ENCODE data around the gene EID2.

The EID2 gene

DNA sequence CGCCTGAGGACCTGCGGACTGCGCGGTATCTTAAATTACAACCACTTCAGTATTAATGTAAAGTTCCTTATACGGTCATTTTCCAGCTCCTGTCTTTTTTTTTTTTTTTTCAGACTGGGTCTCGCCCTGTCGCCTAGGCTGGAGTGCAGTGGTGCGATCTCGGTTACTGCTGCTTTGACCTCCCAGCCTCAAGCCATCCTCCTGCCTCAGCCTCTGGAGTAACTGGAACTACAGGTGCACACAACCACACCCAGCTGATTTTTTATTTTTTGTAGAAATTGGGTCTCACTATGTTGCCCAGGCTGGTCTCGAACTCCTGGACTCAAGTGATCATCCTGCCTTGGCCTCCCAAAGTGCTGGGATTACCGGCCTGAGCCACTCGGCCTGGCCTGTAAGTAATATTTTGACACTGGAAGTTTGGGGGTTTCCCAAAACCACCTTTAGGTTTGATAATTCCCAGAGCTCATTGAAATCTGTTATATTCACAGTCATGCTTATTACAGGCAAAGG is 6.9 kb downstream of the EID2 start:
- DNase-seq: no peak

DNA sequence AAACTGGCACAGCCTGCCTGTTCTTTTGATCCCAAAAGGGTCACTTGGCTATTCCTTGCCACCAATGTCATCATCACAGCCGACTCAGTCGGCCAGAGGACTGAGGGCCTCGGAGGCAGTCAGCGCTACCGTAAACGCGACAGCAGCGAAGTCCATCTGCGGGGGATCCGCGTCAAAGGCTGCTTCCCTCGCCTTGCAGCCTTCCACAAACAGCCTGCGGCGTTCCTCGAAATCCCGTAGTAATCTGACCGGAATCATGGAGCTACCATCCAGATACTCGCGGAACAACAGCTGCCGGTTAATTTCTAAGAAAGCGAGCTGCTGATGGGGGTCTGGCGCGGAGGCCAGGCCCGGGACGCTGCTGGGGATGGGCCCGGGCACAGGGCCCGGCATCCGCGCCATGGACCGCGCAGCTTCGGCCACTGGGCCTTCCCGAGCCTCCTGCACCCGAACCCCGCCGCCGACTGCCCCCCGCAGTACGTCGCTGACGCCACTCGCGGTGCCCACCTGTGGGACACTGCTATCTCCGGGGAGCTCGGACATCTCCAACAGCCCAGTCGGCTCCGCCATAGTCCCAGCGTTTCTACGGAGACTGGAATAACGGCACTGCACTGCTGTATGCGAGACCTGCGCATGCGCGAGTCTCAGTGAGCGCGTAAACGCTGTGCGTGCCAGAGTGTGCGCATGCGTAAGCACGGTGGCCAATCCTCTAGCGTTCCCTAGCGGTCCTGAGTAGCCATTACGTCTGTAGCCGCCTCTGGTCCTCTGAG is 7.5 kb downstream of the EID2 start, which contains the start of gene EID2B:
Gene EID2B, minus strand, starts transcription at position 620 of the 770 bp plus-strand sequence. Its CDS starts 50 bp downstream, at position 570.
- DNase-seq: peak; percentile 100

DNA sequence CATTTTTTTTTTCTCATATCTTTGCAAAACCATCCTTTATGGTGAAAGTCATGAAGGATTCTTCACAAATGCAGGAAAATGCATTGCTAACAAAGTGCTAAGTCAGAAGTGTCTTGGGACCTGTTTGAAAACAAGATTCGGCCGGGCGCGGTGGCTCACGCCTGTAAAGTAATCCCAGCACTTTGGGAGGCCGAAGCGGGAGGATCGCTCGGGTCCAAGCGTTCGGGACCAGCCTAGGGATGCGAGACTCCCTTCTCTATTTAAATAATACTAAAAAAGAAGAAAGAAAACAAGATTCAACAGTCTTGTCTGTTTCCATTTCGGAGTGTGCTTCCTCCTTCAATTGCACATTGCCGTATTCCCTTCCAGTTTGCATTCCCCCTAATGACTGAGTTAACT is 8.1 kb downstream of the EID2 start:
- no peak for DNase-seq

GRCh38 chr19:39525205-39525604 is 14.8 kb downstream of the EID2 start:
- DNase-seq: no peak

- no peak for DNase-seq
Observed at GRCh38 chr19:39524495-39524894, 15.5 kb downstream of the EID2 start.

DNA sequence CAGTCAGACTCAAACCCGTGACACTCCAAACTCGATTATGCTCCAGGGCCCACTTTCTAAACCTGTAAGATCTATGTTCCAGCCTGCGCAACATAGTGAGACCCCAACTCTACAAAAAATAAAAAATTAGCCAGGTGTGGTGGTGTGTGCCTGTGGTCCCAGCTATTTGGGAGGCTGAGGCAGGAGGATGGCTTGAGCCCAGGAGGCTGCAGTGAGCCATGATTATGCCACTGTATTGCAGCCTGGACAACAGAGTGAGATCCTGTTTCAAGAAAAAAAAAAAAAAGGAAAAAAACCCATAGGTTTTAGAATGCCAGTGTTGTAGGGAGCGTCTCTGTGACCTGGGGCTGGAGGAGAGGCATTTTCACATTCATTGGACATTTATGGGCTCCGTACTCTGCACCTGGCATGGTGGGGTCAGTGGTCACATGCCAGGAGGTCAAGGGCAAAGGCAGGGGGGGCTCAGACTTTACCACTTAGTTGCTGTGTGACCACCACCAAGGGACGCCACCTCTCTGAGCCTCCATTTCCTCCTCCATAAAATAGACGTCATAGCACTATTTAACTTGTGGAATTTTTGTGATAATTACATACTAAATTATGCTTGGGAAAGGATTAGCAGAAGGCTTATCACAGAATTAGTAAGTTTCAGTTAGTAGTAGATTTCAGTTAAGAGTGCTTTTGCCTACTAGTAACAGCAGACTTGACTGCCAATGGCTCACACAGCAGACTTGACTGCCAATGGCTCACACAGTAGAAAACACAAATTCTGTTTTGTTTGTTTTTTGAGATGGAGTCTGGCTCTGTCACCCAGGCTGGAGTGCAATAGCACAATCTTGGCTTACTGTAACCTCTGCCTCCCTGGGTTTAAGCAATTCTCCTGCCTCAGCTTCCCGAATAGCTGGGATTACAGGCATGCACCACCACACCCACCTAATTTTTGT is 19.1 kb downstream of the EID2 start:
- DNase-seq: no peak

- no peak for DNase-seq
Observed at GRCh38 chr19:39518975-39519374, 21.0 kb downstream of the EID2 start.

DNA sequence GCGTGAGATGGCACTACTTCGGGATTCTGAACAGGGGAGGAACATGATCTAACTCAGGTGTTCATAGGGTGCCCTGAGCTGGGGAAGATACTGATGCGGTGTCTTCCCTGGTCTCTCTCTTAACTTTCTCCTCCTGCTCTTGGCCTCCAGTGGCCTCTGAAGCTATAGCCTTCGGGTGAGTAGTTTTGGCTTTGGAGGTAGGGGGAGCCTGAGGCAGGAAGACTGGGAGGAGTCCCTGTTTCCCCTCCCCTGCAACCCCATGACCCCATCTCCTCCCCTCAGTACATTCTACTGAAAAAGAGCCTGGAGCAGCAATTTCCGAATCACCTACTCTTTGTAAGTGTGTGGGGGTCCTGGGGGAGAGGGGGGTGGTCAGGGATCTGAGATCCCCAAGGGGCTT is 21.5 kb downstream of the EID2 start:
- DNase-seq: no peak

- no peak for DNase-seq
Observed at GRCh38 chr19:39517432-39517831, 22.5 kb downstream of the EID2 start.

DNA sequence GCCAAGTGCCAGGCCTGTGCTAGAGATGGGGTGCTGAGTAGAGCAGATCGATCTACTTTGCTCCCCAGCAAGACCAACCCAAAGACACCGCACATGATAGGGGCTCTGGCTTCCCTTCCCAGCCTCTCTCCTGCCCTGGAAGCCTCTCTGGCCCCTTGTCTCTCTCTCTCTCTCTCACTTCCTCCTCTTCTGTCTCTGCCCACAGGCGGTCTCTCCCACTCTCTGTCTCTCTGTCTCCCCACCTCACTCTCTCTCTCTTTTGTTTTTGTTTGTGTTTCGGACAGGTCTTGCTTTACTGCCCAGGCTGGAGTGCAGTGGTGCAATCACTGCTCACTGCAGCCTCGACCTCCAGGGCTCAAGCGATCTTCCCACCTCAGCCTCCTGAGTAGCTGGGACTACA is 23.7 kb downstream of the EID2 start:
- DNase-seq: no peak

DNA sequence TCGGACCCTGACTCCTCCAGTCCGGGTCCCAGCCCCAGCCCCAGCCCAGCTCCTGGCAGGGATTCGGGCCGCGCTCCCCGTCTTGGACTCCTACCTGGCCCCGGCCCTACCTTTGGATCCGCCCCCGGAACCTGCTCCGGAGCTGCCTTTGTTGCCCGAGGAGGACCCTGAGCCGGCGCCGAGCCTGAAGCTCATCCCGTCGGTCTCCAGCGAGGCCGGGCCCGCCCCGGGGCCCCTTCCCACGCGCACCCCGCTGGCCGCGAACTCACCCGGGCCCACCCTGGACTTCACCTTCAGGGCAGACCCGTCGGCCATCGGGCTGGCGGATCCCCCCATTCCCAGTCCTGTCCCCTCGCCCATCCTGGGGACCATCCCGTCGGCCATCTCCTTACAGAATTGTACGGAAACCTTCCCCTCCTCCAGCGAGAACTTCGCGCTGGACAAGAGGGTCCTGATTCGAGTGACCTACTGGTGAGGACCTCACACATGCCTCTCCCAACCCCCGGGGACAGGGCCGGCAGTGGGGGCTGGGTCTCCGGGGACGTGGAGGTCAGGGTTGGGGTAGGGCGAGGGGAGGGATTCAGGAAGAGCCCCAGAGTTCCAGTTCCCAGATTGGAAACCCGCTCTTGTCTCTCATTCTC is 24.3 kb downstream of the EID2 start:
- DNase-seq: no peak

DNA sequence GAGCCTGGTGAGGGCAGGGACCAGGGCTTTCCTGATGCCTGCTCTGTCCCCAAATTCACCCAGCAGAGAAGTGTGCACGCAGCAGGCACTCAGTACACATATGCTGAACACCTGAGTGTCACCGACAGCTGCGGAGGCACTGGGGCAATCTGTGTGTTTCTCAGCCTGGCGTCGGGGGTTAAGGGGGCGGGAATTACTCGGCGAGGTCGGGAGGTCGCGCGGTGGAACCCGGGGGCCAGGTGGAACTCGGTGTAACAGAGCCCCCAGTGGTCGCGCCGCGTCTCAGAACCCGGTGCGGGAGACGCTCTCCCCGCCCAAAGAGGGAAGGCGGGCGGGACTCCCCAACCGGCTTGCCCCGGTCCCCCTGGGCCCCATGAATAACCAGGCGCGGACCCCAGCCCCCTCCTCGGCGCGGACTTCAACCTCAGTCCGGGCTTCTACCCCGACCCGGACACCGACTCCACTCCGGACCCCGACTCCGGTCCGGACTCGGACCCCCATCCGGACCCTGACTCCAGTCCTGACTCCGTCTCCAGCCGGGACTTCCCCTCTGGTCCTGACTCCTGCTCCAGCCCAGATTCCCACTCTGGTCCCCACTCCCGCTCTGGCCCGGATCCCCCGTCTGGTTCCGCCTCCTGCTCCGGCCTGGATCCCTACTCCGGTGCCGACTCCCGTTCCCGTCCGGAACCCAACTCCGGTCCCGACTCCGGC is 25.0 kb downstream of the EID2 start, which contains the start of gene SELENOV:
Gene SELENOV, plus strand, starts transcription at position 300 of the 711 bp plus-strand sequence. Its CDS starts 74 bp downstream, at position 374.
- peak; percentile 51 for DNase-seq

DNA sequence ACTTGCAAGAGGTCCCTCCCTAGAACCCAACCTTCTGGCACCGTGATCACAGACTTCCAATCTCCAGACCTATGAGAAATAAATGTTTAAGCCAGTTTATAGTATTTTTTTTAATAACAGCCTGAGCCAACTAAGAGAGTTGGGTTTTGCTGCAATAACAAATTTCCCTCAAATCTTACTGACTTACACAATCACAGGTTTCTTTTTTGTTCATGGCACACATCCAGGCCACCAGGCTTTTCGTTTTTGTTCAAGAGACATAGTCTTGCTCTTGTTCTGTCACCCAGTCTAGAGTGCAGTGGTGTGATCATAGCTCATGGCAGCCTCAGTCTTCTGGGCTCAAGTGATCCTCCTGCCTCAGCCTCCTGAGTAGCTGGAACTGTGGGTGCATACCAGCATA is 27.0 kb downstream of the EID2 start:
- DNase-seq: no peak

DNA sequence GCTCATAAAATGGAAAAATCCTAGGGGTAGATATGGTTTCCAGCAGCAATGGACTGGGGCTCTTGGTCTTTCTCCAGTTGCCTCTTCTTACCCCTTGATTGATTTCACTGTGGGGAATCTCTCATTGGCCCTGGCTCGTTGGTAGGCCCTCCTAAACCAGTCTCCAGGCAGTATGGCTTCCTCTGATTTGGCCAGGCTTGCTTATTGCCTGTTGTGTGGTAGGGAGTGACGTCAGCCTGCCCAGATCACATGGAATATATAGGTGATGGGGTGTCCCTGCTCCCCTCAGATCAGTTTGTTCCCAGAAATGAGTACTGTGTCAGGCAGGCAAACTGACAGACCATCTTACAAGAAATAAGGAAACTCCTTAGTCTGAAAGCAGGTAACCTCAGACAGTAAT is 30.7 kb downstream of the EID2 start:
- no peak for DNase-seq

DNA sequence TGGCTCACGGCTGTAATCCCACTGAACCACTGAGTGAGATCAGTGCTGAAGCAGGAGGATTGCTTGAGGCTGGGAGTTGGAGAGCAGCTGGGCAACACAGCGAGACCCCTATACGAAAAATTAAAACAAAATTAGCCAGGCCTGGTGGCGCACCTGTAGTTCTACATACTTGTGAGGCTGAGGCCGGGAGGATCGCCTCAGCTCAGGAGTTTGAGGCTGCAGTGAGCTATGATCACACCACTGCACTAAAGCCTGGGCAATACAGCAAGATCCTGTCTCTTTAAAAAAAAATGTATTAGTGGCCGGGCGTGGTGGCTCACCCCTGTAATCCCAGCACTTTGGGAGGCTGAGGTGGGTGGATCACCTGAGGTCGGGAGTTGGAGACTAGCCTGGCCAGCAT is 31.3 kb downstream of the EID2 start:
- DNase-seq: no peak

DNA sequence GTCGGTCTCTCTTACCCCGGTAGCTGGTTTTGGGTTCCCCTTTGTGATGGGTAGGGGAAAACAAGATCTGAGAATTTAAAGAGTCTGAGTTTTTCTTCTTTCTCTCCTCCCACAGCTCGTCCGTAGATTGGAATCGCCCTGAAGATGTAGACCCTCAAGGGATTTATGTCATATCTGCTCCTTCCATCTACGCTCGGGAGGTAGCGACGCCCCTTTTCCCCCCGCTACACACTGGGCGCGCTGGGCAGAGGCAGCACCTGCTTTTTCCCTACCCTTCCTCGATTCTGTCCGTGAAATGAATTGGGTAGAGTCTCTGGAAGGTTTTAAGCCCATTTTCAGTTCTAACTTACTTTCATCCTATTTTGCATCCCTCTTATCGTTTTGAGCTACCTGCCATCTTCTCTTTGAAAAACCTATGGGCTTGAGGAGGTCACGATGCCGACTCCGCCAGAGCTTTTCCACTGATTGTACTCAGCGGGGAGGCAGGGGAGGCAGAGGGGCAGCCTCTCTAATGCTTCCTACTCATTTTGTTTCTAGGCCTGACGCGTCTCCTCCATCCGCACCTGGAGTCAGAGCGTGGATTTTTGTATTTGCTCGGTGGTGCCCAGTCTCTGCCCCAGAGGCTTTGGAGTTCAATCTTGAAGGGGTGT is 32.1 kb downstream of the EID2 start:
- no peak for DNase-seq

- DNase-seq: peak; percentile 80
Observed at GRCh38 chr19:39506944-39507714, 32.8 kb downstream of the EID2 start.

- DNase-seq: no peak
Observed at GRCh38 chr19:39506598-39506943, 33.4 kb downstream of the EID2 start.

DNA sequence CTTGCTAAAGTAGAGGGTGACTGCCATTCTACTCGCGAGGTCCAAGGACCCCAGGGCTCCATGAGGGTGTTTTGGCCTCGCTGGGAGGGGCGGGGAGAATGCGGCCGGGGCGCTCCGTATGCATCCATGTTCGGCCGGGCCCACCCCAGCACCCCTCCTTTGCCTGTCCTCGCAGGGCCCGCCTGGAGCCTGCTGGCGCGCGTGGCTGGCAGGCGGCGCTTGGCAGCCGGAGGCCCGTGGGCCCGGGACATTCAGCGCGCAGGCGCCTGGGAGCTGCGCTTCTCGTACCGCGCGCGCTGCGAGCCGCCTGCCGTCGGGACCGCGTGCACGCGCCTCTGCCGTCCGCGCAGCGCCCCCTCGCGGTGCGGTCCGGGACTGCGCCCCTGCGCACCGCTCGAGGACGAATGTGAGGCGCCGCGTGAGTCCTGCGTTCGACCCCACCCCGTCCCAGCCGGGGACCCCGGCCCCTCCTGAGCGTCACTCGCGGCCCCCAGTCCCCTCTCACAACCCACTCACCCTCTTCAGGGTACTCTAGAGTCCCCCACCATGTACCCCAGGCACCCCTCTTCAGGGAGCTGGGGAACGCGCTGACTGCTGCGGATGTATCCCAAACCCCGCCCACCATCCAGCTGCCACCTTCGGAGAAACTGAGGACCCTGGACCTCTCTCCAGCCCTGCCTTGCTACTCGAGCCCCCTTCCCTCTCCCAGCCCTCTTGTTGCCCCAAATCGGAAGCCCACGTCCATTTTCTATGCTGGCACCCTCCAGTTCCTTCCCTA is 37.1 kb downstream of the EID2 start:
- no peak for DNase-seq

DNA sequence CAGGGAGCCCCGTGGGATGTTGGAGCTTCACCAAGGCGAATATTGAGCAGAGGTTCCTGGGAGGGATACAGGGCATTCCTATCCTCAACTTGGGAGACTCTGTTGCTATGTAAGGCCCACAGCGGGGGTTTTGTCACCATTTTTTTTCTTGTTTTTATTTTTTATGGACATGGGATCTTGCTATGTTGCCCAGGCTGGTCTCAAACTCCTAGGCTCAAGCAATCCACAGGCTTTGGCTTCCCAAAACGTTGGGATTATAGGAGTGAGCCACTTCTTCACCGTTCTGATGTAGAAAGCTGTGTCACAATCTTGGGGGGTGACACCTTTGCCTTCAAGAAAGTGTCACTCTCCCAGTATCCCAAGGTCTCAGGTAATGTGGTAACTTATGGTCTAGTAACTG is 38.6 kb downstream of the EID2 start:
- no peak for DNase-seq

All from NCI-H345 (cell line).